GM10266 (cell line): Measurements from ENCODE around the gene RGS7.
"Not testable (repeated sequence)": the region's sequence is repeated elsewhere in the genome, so short reads cannot be mapped to it uniquely, and the experiment has no call there.

Source experiments
- DNase-seq: peaks from one replicate; pipeline ENCODE4 v3.0.0; 2012; ENCODE audit errors: extremely low spot score
- CTCF ChIP-seq: IDR thresholded peaks from 2 replicates; pipeline ENCODE4 v1.5.1; 2012; ENCODE audit warnings: mild to moderate bottlenecking, low read depth; ENCODE audit not compliant: control insufficient read depth, insufficient read depth; ENCODE audit errors: missing control alignments

RGS7 gene

GRCh38 chr1:240739139-240739538 lies 617.9 kb downstream of the RGS7 start:
- DNase-seq: no peak
- no peak for TF ChIP-seq CTCF

- DNase-seq: no peak
- no peak for TF ChIP-seq CTCF
Observed at GRCh38 chr1:240737766-240738265, 619.2 kb downstream of the RGS7 start.

GRCh38 chr1:240737298-240737697 lies 619.7 kb downstream of the RGS7 start:
- DNase-seq: no peak

GRCh38 chr1:240734705-240735104 lies 622.3 kb downstream of the RGS7 start:
- DNase-seq: not testable (repeated sequence)

More at GRCh38 chr1:240737298-240737697, 619.7 kb downstream of the RGS7 start:
- no peak for TF ChIP-seq CTCF

GRCh38 chr1:240734001-240734400 lies 623.0 kb downstream of the RGS7 start:
- DNase-seq: no peak
- no peak for TF ChIP-seq CTCF

GRCh38 chr1:240732390-240732789 lies 624.6 kb downstream of the RGS7 start:
- DNase-seq: peak; percentile 57
- TF ChIP-seq CTCF: peak; percentile 70
